ENCODE data around the gene INO80D.
"Not testable (repeated sequence)": the region's sequence is repeated elsewhere in the genome, so short reads cannot be mapped to it uniquely, and the experiment has no call there.

Gene INO80D

GRCh38 chr2:206112108-206112507, 26.1 kb upstream of the INO80D start:
- TF ChIP-seq, protein P1, sequence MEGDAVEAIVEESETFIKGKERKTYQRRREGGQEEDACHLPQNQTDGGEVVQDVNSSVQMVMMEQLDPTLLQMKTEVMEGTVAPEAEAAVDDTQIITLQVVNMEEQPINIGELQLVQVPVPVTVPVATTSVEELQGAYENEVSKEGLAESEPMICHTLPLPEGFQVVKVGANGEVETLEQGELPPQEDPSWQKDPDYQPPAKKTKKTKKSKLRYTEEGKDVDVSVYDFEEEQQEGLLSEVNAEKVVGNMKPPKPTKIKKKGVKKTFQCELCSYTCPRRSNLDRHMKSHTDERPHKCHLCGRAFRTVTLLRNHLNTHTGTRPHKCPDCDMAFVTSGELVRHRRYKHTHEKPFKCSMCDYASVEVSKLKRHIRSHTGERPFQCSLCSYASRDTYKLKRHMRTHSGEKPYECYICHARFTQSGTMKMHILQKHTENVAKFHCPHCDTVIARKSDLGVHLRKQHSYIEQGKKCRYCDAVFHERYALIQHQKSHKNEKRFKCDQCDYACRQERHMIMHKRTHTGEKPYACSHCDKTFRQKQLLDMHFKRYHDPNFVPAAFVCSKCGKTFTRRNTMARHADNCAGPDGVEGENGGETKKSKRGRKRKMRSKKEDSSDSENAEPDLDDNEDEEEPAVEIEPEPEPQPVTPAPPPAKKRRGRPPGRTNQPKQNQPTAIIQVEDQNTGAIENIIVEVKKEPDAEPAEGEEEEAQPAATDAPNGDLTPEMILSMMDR (IDR thresholded peaks at IDR 0.05; ENCODE audit: borderline replicate concordance, insufficient read depth, low read depth, low read length): no peak
- H3K4me3 ChIP-seq (ENCODE audit: low read depth, low read length): no peak overlapping the region

GRCh38 chr2:206108713-206109112, 22.7 kb upstream of the INO80D start:
- TF ChIP-seq, protein P1 (IDR thresholded peaks at IDR 0.05; ENCODE audit: borderline replicate concordance, insufficient read depth, low read depth, low read length): no peak
- H3K4me3 ChIP-seq (ENCODE audit: low read depth, low read length): no peak overlapping the region

DNA sequence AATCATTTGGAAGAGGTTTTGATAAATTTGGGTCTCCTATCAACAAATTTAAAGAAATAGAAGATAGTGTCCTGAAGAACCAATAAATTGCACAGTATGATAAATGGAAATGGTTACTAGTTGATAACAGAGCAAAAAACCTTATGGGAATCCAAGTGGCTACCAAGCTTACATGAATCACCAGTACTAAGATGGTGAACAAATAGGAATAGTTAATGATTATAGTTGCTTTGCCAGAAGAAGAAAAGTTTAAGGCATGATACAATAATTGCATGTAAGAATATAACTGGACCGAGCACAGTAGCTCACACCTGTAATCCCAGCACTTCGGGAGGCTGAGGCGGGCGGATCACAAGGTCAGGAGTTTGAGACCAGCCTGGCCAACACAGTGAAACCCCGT, 19.6 kb upstream of the INO80D start:
- H3K4me3 ChIP-seq (ENCODE audit: low read depth, low read length): no peak overlapping the region
- TF ChIP-seq, protein P1 (IDR thresholded peaks at IDR 0.05; ENCODE audit: borderline replicate concordance, insufficient read depth, low read depth, low read length): no peak

DNA sequence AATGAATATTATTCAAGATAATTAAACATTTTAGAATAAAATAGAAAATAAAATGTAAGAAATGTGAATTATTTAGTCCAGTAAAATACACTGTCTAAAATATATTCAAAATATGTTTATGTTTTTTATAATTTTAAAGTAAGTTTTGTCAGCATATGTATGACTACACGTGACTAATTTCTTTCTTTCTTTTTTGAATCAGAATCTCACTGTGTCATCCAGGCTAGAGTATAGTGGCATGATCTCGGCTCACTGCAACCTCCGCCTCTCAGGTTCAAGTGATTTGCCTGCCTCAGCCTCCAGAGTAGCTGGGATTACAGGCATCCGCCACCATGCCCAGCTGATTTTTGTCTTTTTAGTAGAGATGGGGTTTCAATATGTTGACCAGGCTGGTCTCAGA, 19.1 kb upstream of the INO80D start:
- TF ChIP-seq, protein P1 (IDR thresholded peaks at IDR 0.05; ENCODE audit: borderline replicate concordance, insufficient read depth, low read depth, low read length): no peak
- H3K4me3 ChIP-seq (ENCODE audit: low read depth, low read length): no peak overlapping the region

- not testable (repeated sequence) for H3K4me3 ChIP-seq (ENCODE audit: low read depth, low read length)
Measured at GRCh38 chr2:206098872-206099271, 12.9 kb upstream of the INO80D start.

DNA sequence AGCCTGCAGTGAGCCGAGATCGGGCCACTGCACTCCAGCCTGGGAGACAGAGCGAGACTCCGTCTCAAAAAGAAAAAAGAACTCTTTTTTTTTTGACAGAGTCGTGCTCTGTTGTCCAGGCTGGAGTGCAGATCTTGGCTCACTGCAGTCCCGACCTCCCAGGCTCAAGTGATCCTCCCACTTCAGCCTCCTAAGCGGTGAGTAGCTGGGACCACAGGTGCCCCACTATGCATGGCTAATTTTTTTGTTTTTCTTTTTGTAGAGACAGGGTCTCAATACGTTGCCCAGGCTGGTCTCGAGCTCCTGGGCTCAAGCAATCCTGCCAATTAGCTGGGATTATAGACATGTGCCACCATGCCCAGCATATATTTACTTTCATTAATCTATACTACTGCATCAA, 12.5 kb upstream of the INO80D start:
- no peak overlapping the region for H3K4me3 ChIP-seq (ENCODE audit: low read depth, low read length)
- TF ChIP-seq, protein P1 (IDR thresholded peaks at IDR 0.05; ENCODE audit: borderline replicate concordance, insufficient read depth, low read depth, low read length): no peak

GRCh38 chr2:206096876-206097275, 10.9 kb upstream of the INO80D start:
- TF ChIP-seq, protein P1 (IDR thresholded peaks at IDR 0.05; ENCODE audit: borderline replicate concordance, insufficient read depth, low read depth, low read length): no peak
- no peak overlapping the region for H3K4me3 ChIP-seq (ENCODE audit: low read depth, low read length)
